Central memory CD8-positive, alpha-beta T cell (primary cell): ENCODE data around the gene TRIM31.

Experiments used
- ATAC-seq: fragments of 150-1000 bp; cut with Tn5 transposase; replicated peaks from 2 replicates; pipeline ENCODE4 v1.10.0; 2022; ENCODE audit warnings: mild to moderate bottlenecking, moderate FRiP score, moderate number of reproducible peaks; ENCODE audit not compliant: poor library complexity, severe bottlenecking; ENCODE audit errors: extremely low read depth
- DNase-seq, 2 donors: peaks; one replicate each; pipeline ENCODE4 v3.0.0; 2021; ENCODE audit warnings: low spot score in 2 of 2
- H3K27ac Mint-ChIP-seq: one replicate; pipeline ENCODE4 v1.8.0; 2022; ENCODE audit warnings: low read depth, mild to moderate bottlenecking, moderate library complexity, mixed read lengths
- H3K27me3 Mint-ChIP-seq: one replicate; pipeline ENCODE4 v1.8.0; 2022; ENCODE audit warnings: mixed read lengths
- H3K36me3 Mint-ChIP-seq: one replicate; pipeline ENCODE4 v1.8.0; 2022; ENCODE audit warnings: mild to moderate bottlenecking, moderate library complexity, mixed read lengths; ENCODE audit not compliant: insufficient read depth
- H3K4me1 Mint-ChIP-seq: one replicate; pipeline ENCODE4 v1.8.0; 2022; ENCODE audit warnings: mixed read lengths
- H3K4me3 Mint-ChIP-seq: one replicate; pipeline ENCODE4 v1.8.0; 2022; ENCODE audit warnings: mild to moderate bottlenecking, moderate library complexity, mixed read lengths
- H3K9me3 Mint-ChIP-seq: one replicate; pipeline ENCODE4 v1.8.0; 2022; ENCODE audit warnings: mixed read lengths

TRIM31 gene

DNA sequence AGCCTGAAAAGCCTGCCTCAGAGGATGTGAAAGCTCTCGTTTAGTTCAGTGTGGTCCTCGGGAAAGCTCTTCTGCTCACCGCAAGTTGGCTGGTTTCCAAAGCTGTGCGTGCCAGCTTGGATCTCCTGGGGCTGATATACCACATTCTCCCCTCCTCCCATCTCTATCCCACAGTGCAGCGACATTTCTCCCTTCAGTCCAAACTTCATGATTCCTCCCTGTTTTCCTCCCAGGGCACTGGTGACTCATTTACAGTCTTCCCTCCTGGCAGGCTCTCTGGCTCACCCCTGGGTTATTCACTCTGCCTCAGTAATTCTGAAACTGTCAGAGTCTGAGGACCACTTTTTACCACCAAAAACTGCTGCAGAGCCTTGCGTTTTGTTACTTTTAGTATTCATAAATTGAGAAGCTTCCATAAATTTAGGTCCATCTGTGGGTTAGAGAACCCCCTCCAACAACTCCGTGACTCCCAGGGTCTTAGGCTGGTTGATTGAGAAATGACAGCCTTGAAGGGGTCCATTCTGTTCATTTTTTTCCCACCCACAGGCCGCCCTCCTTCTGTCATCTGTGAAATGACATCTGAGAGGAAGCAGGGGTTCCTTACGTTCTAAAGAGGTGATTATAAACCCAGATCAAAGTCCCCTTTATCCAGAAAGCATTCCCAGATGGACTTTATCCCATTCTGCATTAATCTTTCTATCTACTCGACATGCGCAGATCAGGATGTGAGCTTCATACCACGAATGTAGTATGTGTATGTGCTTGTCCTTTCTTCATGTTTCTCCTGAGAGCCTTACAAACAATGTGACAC, 42.0 kb upstream of the TRIM31 start:
- H3K9me3 Mint-ChIP-seq: no peaks in the 10 kb centered on the region
- H3K27ac Mint-ChIP-seq: no peak overlapping the region
- peaks cover 1% of the 10 kb centered on the region for H3K36me3 Mint-ChIP-seq
- no peak for DNase-seq
- H3K4me1 Mint-ChIP-seq: no peaks in the 10 kb centered on the region
- no peak for ATAC-seq
- no peak overlapping the region for H3K4me3 Mint-ChIP-seq
- peaks cover 77% of the 10 kb centered on the region for H3K27me3 Mint-ChIP-seq

DNA sequence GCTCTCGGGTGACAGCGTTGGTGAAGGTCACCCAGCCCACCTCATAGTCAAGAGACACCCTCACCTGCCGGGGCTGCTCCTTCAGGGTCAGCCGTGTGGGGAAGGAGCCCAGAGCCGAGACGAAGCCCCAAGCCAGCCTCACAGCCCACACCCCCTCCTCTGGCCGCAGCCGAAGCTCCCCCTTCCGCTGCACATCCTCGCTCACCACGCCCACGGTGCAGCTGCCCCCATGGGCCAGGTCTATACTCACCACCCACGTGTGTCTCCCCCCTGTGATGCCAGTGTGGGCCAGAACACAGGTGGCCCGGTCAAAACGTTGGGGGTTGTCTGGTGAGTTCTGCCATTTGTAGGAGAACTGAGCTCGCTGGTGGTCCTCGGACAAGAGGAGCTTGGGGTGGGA, 41.2 kb upstream of the TRIM31 start:
- Mint-ChIP-seq H3K36me3 (peaks cover 1% of the 10 kb centered on the region), H3K27ac (no peak overlapping the region), H3K4me1 (no peaks in the 10 kb centered on the region), H3K27me3 (peaks cover 73% of the 10 kb centered on the region), H3K9me3 (no peaks in the 10 kb centered on the region), H3K4me3 (no peak overlapping the region)
- ATAC-seq (no peak), DNase-seq (no peak)

DNA sequence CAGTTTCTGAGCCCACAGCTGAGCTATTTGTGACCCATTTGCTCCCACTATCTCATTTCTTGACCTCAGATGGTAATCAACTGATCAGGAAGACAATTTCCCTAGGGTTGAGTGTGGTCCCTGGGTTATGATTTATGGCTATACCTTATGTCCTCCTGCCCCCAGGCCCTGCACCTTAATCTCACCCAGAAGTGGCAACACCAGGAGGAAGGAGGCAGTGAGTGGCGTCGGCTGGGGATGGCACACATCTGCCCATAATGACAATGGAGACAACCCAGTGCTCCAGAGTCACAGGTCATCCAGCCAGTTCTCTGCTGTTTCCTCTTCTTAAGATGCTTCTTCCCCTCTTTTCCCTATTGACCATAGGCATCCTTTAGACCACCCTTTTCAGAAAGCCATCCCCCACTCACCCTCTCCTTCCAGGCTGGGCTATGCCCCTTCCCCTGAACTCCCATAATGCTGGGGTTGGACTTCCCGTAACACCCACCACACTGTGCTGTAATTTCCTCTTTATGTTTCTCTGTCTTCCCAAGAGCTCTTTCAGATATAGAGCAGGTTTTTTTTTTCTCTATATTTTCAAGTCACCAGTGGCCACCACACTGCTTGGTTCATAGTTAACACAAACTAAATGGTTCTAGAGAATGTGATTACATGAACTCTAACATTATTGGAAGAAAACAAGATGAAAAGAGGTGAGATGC, 40.2 kb upstream of the TRIM31 start:
- H3K9me3 Mint-ChIP-seq: no peaks in the 10 kb centered on the region
- no peak for DNase-seq
- H3K27me3 Mint-ChIP-seq: peaks cover 68% of the 10 kb centered on the region
- no peak overlapping the region for H3K27ac Mint-ChIP-seq
- H3K4me1 Mint-ChIP-seq: no peaks in the 10 kb centered on the region
- no peak overlapping the region for H3K4me3 Mint-ChIP-seq
- ATAC-seq: no peak
- H3K36me3 Mint-ChIP-seq: peaks cover 1% of the 10 kb centered on the region

DNA sequence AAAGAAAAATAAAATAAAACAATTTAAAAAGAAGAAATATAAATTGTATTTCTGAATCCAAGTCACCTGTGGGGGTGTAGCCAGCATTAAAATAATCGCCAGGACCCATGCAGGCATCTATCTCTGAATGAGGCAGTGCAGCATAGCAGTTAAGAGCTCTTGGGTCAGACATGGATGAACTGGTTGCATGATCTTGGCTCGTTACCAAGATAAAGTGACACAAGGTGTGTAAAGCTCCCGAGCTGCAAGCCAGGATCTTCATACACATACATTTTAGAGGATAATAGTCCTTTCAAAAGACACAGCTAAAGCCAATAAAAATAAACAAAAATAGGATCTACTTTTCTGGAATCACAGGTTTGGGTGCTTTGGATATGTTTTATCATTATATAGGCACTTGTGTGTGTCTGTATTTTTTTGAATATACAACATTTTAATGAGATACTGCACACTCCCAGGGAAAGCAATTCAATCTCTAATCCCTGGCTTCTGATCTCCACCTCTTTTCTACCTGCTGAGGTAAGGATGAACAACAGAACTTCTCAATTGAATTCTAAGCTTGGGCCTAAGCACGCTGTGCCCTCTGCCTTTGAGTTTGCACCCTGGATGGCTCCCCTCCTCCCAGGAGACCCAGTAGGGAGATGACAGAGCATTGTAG, 39.3 kb upstream of the TRIM31 start:
- H3K4me3 Mint-ChIP-seq: no peak overlapping the region
- DNase-seq (no peak), ATAC-seq (no peak)
- no peak overlapping the region for H3K27ac Mint-ChIP-seq
- peaks cover 1% of the 10 kb centered on the region for H3K36me3 Mint-ChIP-seq
- H3K9me3 Mint-ChIP-seq: no peaks in the 10 kb centered on the region
- peaks cover 73% of the 10 kb centered on the region for H3K27me3 Mint-ChIP-seq
- H3K4me1 Mint-ChIP-seq: no peaks in the 10 kb centered on the region

DNA sequence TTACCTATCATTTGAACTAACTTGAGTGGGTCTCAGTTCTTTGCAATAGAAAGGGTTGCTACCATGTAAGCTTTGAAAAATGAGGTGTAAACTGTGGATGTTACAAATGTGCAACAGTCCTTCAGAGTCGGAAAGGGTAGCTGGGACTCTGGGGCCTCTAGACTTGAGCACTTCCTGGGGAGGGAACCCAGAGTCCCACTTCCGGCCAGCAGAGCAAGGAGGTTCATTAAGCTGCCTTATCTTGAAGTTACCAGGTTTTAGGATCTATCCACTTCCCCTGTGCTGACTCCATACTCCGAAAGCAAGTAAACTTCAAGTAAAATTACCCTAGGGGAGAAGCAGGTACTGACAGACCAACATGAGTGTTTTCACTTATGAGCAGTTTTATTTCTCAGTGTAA, 38.7 kb upstream of the TRIM31 start:
- peaks cover 68% of the 10 kb centered on the region for H3K27me3 Mint-ChIP-seq
- ATAC-seq (no peak), DNase-seq (no peak)
- no peak overlapping the region for H3K4me3 Mint-ChIP-seq
- no peaks in the 10 kb centered on the region for H3K9me3 Mint-ChIP-seq
- no peaks in the 10 kb centered on the region for H3K4me1 Mint-ChIP-seq
- peaks cover 1% of the 10 kb centered on the region for H3K36me3 Mint-ChIP-seq
- H3K27ac Mint-ChIP-seq: no peak overlapping the region

DNA sequence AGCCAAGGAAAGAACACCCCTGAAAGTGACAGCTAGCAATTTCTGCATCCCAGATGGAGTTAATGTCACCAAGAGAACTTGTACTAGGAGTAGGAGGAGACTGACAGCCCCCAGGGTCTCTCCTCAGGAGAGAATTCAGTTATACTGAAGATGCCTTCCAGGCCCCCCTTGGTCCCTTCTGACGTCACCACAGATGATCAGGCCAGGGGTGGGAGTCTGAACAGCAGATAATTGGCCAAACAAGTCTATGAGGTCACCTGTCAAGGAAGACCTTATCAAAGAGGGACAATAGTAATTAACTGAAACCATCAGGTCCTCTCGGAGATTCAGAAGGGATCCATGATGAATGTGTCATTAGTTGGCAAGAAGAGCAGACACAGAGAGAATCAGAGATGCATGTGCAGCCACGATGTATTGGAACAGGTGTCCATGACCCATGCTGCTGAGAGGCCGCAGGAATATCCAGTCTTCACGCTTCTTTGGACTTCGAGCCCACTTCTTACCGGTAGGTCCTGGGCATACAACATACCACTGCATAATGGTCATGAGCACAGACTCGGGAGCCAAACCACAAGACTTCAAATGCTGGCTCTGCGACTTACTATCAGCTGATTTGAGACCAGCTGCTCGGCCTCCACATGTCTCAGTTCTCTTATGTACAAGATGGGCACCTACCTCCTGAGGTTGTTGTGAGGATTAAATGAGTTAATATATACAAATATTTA, 37.9 kb upstream of the TRIM31 start:
- peak overlapping the region; percentile 1 for H3K27ac Mint-ChIP-seq
- H3K4me3 Mint-ChIP-seq: no peak overlapping the region
- H3K36me3 Mint-ChIP-seq: peaks cover 1% of the 10 kb centered on the region
- DNase-seq: no peak
- peaks cover 64% of the 10 kb centered on the region for H3K27me3 Mint-ChIP-seq
- no peaks in the 10 kb centered on the region for H3K9me3 Mint-ChIP-seq
- no peaks in the 10 kb centered on the region for H3K4me1 Mint-ChIP-seq
- ATAC-seq: no peak

DNA sequence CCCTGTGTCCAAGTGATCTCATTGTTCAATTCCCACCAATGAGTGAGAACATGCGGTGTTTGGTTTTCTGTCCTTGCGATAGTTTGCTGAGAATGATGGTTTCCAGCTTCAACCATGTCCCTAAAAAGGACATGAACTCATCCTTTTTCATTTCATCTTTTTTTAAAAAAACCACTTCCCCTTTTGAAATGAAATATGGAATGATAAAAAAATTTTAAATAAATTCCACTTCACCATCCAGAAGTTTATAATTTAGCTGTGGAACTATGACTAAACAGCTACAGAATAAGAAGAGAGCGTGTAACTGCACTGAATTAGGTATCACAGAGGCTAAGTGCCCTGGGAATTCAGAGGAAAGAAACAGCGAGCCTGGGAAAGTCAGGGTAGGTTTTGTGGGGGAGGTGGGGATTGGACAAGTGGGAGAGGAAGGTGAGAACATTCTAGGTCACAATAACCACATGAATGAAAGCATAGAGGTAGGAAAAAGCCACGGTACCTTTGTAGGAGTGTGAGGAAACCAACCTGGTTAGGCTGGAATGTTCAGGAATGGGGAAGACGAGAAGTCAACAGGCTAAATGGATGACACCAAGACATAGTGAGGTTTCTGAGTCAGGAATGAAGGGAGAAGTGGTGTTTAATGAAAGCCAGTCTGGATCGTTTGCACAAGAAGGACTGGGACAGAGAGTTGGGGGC, 37.1 kb upstream of the TRIM31 start:
- H3K4me1 Mint-ChIP-seq: no peaks in the 10 kb centered on the region
- no peaks in the 10 kb centered on the region for H3K9me3 Mint-ChIP-seq
- H3K27ac Mint-ChIP-seq: peak overlapping the region; percentile 1
- peaks cover 1% of the 10 kb centered on the region for H3K36me3 Mint-ChIP-seq
- peaks cover 64% of the 10 kb centered on the region for H3K27me3 Mint-ChIP-seq
- ATAC-seq (no peak), DNase-seq (no peak)
- H3K4me3 Mint-ChIP-seq: no peak overlapping the region

DNA sequence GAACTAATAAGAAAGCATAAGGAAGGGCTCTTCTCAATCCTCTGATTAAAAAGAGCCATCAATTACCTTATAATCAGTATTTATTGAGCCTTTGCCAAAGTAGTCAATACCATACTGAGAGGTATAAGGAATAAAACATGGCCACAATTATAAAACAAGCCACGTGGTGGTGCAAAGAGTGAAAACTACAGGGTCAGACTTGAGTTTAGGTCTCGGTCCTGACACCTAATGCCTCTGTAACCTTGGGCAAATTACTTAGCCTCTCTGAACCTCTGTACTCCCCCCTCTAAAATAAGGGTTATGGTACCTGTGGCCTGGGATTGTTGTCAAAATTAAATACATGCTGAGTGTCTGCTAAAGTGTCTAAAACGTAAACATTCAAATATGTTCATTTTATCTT, 36.3 kb upstream of the TRIM31 start:
- Mint-ChIP-seq H3K4me3 (no peak overlapping the region), H3K27me3 (peaks cover 64% of the 10 kb centered on the region), H3K9me3 (no peaks in the 10 kb centered on the region), H3K36me3 (peaks cover 1% of the 10 kb centered on the region), H3K4me1 (no peaks in the 10 kb centered on the region), H3K27ac (no peak overlapping the region)
- no peak for ATAC-seq
- DNase-seq: no peak

DNA sequence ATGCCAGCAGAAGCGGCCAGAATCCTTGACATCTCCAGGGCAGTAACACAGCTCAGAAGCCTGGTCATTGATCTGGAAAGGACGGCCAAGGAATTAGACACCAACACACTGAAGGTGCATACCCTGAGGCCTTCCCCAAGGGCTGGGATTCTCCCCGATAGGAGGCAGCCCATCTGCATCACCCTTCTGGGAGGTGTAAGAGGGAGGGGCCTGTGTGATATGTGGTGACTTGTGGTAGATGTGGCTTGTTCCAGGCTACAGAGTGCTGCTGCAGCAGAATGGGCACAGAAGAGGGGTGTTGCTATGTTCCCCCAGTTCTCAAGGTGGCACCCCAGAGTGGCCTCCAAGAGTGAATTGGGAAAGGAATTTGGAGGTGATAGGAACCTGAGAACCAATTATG, 34.2 kb upstream of the TRIM31 start:
- peaks cover 1% of the 10 kb centered on the region for H3K36me3 Mint-ChIP-seq
- no peaks in the 10 kb centered on the region for H3K4me1 Mint-ChIP-seq
- no peak for ATAC-seq
- no peaks in the 10 kb centered on the region for H3K9me3 Mint-ChIP-seq
- H3K27me3 Mint-ChIP-seq: peaks cover 59% of the 10 kb centered on the region
- DNase-seq: no peak
- no peak overlapping the region for H3K4me3 Mint-ChIP-seq
- H3K27ac Mint-ChIP-seq: no peak overlapping the region

DNA sequence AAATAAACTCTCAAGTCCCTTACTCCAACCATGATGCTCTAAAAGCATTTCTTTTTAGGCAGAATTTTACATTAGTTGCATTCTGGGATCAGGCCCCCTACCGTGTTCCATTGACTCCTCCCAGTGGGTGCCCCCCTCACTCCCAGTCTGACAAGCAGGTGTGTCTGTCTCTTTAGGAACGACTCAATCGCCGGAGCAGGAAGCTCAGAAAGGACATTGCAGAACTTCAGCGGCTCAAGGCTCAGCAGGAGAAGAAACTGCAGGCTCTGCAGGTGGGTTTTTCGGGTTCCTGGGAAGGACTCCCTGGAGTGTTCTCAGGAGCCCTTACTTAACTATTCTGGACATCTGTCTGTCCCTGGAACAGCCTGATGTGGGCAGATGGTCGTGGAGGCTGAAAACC, 32.9 kb upstream of the TRIM31 start:
- Mint-ChIP-seq H3K4me1 (no peaks in the 10 kb centered on the region), H3K9me3 (no peaks in the 10 kb centered on the region), H3K27me3 (peaks cover 69% of the 10 kb centered on the region), H3K4me3 (no peak overlapping the region), H3K36me3 (peaks cover 1% of the 10 kb centered on the region), H3K27ac (no peak overlapping the region)
- ATAC-seq (no peak), DNase-seq (no peak)

DNA sequence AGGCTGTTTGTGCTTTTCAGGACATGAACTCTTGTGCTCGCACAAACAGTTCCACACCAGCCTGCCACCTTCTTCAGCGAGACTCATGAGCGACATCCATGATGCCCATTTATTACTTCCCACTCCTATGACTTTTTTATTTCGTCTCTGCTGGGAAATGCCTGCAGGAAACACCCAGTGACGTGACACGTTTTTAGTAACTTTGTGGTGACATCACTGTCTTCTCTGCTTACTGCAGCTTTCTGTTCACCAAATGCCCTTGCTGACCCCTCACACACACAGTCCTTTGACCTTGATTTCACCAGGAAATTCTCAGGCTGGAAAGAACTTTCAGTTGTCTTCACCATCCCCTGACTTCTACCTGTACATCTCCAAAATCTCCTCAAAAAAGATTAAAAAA, 31.9 kb upstream of the TRIM31 start:
- H3K27me3 Mint-ChIP-seq: peaks cover 62% of the 10 kb centered on the region
- H3K4me3 Mint-ChIP-seq: no peak overlapping the region
- no peak for ATAC-seq

DNA sequence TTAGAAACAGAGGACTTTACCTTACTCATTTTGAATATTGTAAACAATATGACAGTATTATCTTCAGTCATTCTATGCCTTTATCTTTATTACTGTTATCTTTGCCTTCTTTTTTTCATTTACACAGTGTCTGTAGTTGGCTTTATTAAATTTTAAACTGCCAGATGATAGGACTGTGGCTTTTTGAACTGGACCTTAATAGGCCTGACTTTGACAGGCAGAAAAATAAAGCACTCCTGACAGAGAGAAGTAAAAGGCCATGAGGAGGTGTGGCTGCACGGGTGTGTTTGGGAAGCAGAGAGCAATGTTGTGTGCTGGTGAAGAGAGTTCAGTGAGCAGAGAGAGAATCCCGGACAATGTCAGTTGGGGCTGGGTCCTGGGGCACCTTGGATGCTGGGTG, 30.9 kb upstream of the TRIM31 start:
- ATAC-seq (no peak), DNase-seq (no peak)
- H3K4me3 Mint-ChIP-seq: no peak overlapping the region
- no peaks in the 10 kb centered on the region for H3K4me1 Mint-ChIP-seq
- H3K36me3 Mint-ChIP-seq: no peaks in the 10 kb centered on the region
- H3K27ac Mint-ChIP-seq: no peak overlapping the region
- peaks cover 61% of the 10 kb centered on the region for H3K27me3 Mint-ChIP-seq
- no peaks in the 10 kb centered on the region for H3K9me3 Mint-ChIP-seq

More for the DNA sequence above, 31.9 kb upstream of the TRIM31 start:
- no peak for DNase-seq
- H3K4me1 Mint-ChIP-seq: no peaks in the 10 kb centered on the region
- H3K9me3 Mint-ChIP-seq: no peaks in the 10 kb centered on the region
- H3K36me3 Mint-ChIP-seq: no peaks in the 10 kb centered on the region
- no peak overlapping the region for H3K27ac Mint-ChIP-seq
